ENCODE results near the gene MAP4K5. TPM values are rescaled to one million over a fixed set of nuclear protein-coding genes. Genes with fewer than 3 reads are reported as not detected.

The MAP4K5 gene
- total RNA-seq, 2 donors from 2014 or later = 16.8 to 17.8 TPM

GRCh38 chr14:50399251-50400032 is 132.9 kb downstream of the MAP4K5 start:
- ATAC-seq = no peak
- H3K36me3 Mint-ChIP-seq = peaks cover 0 to 4% of the 10 kb centered on the region in 2 donors
- no peak overlapping the region for H3K27ac Mint-ChIP-seq
- DNase-seq (ENCODE audit: low spot score in 2 of 2) = no peak
- H3K9me3 Mint-ChIP-seq = no peaks in the 10 kb centered on the region

GRCh38 chr14:50398189-50398580 is 134.2 kb downstream of the MAP4K5 start:
- DNase-seq (ENCODE audit: low spot score in 2 of 2) (no peak), ATAC-seq (no peak)
- Mint-ChIP-seq H3K9me3 (no peaks in the 10 kb centered on the region), H3K36me3 (peaks cover 0 to 4% of the 10 kb centered on the region in 2 donors), H3K27ac (no peak overlapping the region)

GRCh38 chr14:50397390-50398188 is 134.8 kb downstream of the MAP4K5 start:
- H3K36me3 Mint-ChIP-seq = peaks cover 0 to 4% of the 10 kb centered on the region in 2 donors
- H3K9me3 Mint-ChIP-seq = no peaks in the 10 kb centered on the region
- DNase-seq (ENCODE audit: low spot score in 2 of 2) (no peak), ATAC-seq (no peak)
- no peak overlapping the region for H3K27ac Mint-ChIP-seq

GRCh38 chr14:50396631-50397389 is 135.6 kb downstream of the MAP4K5 start, which contains the start of gene CDKL1:
Gene CDKL1 (minus strand): TSS chr14:50396881. CDS start chr14:50395868, 1,013 bp downstream.
- H3K36me3 Mint-ChIP-seq = peaks cover 0 to 4% of the 10 kb centered on the region in 2 donors
- DNase-seq (ENCODE audit: low spot score in 2 of 2) = peak; percentile 51 to 78
- no peaks in the 10 kb centered on the region for H3K9me3 Mint-ChIP-seq
- H3K27ac Mint-ChIP-seq = peak within 1 kb of the TSS in 1 of 2 donors; percentile 50
- peak; percentile 80 to 90 for ATAC-seq

GRCh38 chr14:50395448-50395847 is 136.9 kb downstream of the MAP4K5 start:
- Mint-ChIP-seq H3K27ac (no peak overlapping the region), H3K9me3 (no peaks in the 10 kb centered on the region), H3K36me3 (peaks cover 0 to 4% of the 10 kb centered on the region in 2 donors)
- ATAC-seq (no peak), DNase-seq (ENCODE audit: low spot score in 2 of 2) (no peak)

GRCh38 chr14:50394713-50395112 is 137.7 kb downstream of the MAP4K5 start:
- Mint-ChIP-seq H3K9me3 (no peaks in the 10 kb centered on the region), H3K36me3 (peaks cover 0 to 4% of the 10 kb centered on the region in 2 donors), H3K27ac (no peak overlapping the region)
- ATAC-seq (no peak), DNase-seq (ENCODE audit: low spot score in 2 of 2) (no peak)

- H3K36me3 Mint-ChIP-seq = no peaks in the 10 kb centered on the region
- no peak for DNase-seq (ENCODE audit: low spot score in 2 of 2)
- no peak for ATAC-seq
- H3K9me3 Mint-ChIP-seq = no peaks in the 10 kb centered on the region
- no peak overlapping the region for H3K27ac Mint-ChIP-seq
These were observed 142.5 kb downstream of the MAP4K5 start for GRCh38 chr14:50389668-50390441.

GRCh38 chr14:50388256-50388931 is 144.0 kb downstream of the MAP4K5 start:
- no peak for ATAC-seq
- H3K36me3 Mint-ChIP-seq = no peaks in the 10 kb centered on the region
- DNase-seq (ENCODE audit: low spot score in 2 of 2) = no peak
- H3K9me3 Mint-ChIP-seq = no peaks in the 10 kb centered on the region
- H3K27ac Mint-ChIP-seq = no peak overlapping the region

GRCh38 chr14:50387548-50387947 is 144.8 kb downstream of the MAP4K5 start:
- H3K9me3 Mint-ChIP-seq = no peaks in the 10 kb centered on the region
- DNase-seq (ENCODE audit: low spot score in 2 of 2) = no peak
- no peak overlapping the region for H3K27ac Mint-ChIP-seq
- H3K36me3 Mint-ChIP-seq = no peaks in the 10 kb centered on the region
- no peak for ATAC-seq

- no peak for ATAC-seq
- no peak overlapping the region for H3K27ac Mint-ChIP-seq
These were observed 148.6 kb downstream of the MAP4K5 start for GRCh38 chr14:50383618-50384225.

GRCh38 chr14:50381823-50382287 is 150.5 kb downstream of the MAP4K5 start:
- DNase-seq (ENCODE audit: low spot score in 2 of 2) (no peak), ATAC-seq (no peak)
- Mint-ChIP-seq H3K36me3 (no peaks in the 10 kb centered on the region), H3K27ac (no peak overlapping the region), H3K9me3 (no peaks in the 10 kb centered on the region)

More at GRCh38 chr14:50383618-50384225, 148.6 kb downstream of the MAP4K5 start:
- Mint-ChIP-seq H3K36me3 (no peaks in the 10 kb centered on the region), H3K9me3 (no peaks in the 10 kb centered on the region)
- no peak for DNase-seq (ENCODE audit: low spot score in 2 of 2)

- DNase-seq (ENCODE audit: low spot score in 2 of 2) (no peak), ATAC-seq (no peak)
- H3K27ac Mint-ChIP-seq = no peak overlapping the region
- H3K9me3 Mint-ChIP-seq = no peaks in the 10 kb centered on the region
- no peaks in the 10 kb centered on the region for H3K36me3 Mint-ChIP-seq
These were observed 151.4 kb downstream of the MAP4K5 start for GRCh38 chr14:50381008-50381407.

GRCh38 chr14:50380455-50380854 is 151.9 kb downstream of the MAP4K5 start:
- ATAC-seq = no peak
- Mint-ChIP-seq H3K9me3 (no peaks in the 10 kb centered on the region), H3K27ac (no peak overlapping the region), H3K36me3 (no peaks in the 10 kb centered on the region)
- DNase-seq (ENCODE audit: low spot score in 2 of 2) = no peak

GRCh38 chr14:50379563-50379962 is 152.8 kb downstream of the MAP4K5 start:
- DNase-seq (ENCODE audit: low spot score in 2 of 2) = no peak
- ATAC-seq = no peak
- Mint-ChIP-seq H3K9me3 (no peaks in the 10 kb centered on the region), H3K36me3 (no peaks in the 10 kb centered on the region), H3K27ac (no peak overlapping the region)

GRCh38 chr14:50377550-50378085 is 154.8 kb downstream of the MAP4K5 start:
- no peak for ATAC-seq
- DNase-seq (ENCODE audit: low spot score in 2 of 2) = no peak
- H3K36me3 Mint-ChIP-seq = no peaks in the 10 kb centered on the region
- H3K27ac Mint-ChIP-seq = peak overlapping the region in 1 of 2 donors; percentile 31
- H3K9me3 Mint-ChIP-seq = no peaks in the 10 kb centered on the region
